ENCODE measurements around the gene PIK3R5.

The PIK3R5 gene

GRCh38 chr17:8975091-8975725 lies 9.7 kb upstream of the PIK3R5 start:
- DNase-seq (ENCODE audit: low read depth in 1 of 2, low spot score in 1 of 2) = peak in 1 of 2 experiments; percentile 7
- no peak for TF ChIP-seq JUND (IDR thresholded peaks at IDR 0.05; ENCODE audit: low read depth)
- in situ Hi-C loops (cut with HindIII; ENCODE audit: low pct_unique_long_range_greater_than_20kb, low sequenced_read_pairs) = no loop called here

GRCh38 chr17:8969901-8970300 lies 4.4 kb upstream of the PIK3R5 start:
- in situ Hi-C loops (cut with HindIII; ENCODE audit: low pct_unique_long_range_greater_than_20kb, low sequenced_read_pairs) = no loop called here
- DNase-seq (ENCODE audit: low read depth in 1 of 2, low spot score in 1 of 2) = no peak
- no peak for TF ChIP-seq JUND (IDR thresholded peaks at IDR 0.05; ENCODE audit: low read depth)

GRCh38 chr17:8968503-8968902 lies 3.0 kb upstream of the PIK3R5 start:
- TF ChIP-seq JUND (IDR thresholded peaks at IDR 0.05; ENCODE audit: low read depth) = no peak
- DNase-seq (ENCODE audit: low read depth in 1 of 2, low spot score in 1 of 2) = no peak
- in situ Hi-C loops (cut with HindIII; ENCODE audit: low pct_unique_long_range_greater_than_20kb, low sequenced_read_pairs) = no loop called here

- no peak for TF ChIP-seq JUND (IDR thresholded peaks at IDR 0.05; ENCODE audit: low read depth)
- no peak for DNase-seq (ENCODE audit: low read depth in 1 of 2, low spot score in 1 of 2)
- in situ Hi-C loops (cut with HindIII; ENCODE audit: low pct_unique_long_range_greater_than_20kb, low sequenced_read_pairs) = no loop called here
Observed at GRCh38 chr17:8967861-8968260, 2.4 kb upstream of the PIK3R5 start.

GRCh38 chr17:8966926-8967325 lies 1.4 kb upstream of the PIK3R5 start:
- in situ Hi-C loops (cut with HindIII; ENCODE audit: low pct_unique_long_range_greater_than_20kb, low sequenced_read_pairs) = no loop called here
- TF ChIP-seq JUND (IDR thresholded peaks at IDR 0.05; ENCODE audit: low read depth) = no peak

GRCh38 chr17:8964801-8965393 lies 610 bp downstream of the PIK3R5 start:
- no peak for DNase-seq (ENCODE audit: low read depth in 1 of 2, low spot score in 1 of 2)
- in situ Hi-C loops (cut with HindIII; ENCODE audit: low pct_unique_long_range_greater_than_20kb, low sequenced_read_pairs) = no loop called here
- TF ChIP-seq JUND (IDR thresholded peaks at IDR 0.05; ENCODE audit: low read depth) = no peak

More at GRCh38 chr17:8966926-8967325, 1.4 kb upstream of the PIK3R5 start:
- no peak for DNase-seq (ENCODE audit: low read depth in 1 of 2, low spot score in 1 of 2)

- DNase-seq (ENCODE audit: low read depth in 1 of 2, low spot score in 1 of 2) = no peak
- in situ Hi-C loops (cut with HindIII; ENCODE audit: low pct_unique_long_range_greater_than_20kb, low sequenced_read_pairs) = no loop called here
- TF ChIP-seq JUND (IDR thresholded peaks at IDR 0.05; ENCODE audit: low read depth) = no peak
Observed at GRCh38 chr17:8963647-8964258, 1.8 kb downstream of the PIK3R5 start.

GRCh38 chr17:8963014-8963413 lies 2.5 kb downstream of the PIK3R5 start:
- no peak for TF ChIP-seq JUND (IDR thresholded peaks at IDR 0.05; ENCODE audit: low read depth)
- no peak for DNase-seq (ENCODE audit: low read depth in 1 of 2, low spot score in 1 of 2)
- in situ Hi-C loops (cut with HindIII; ENCODE audit: low pct_unique_long_range_greater_than_20kb, low sequenced_read_pairs) = no loop called here

- no peak for DNase-seq (ENCODE audit: low read depth in 1 of 2, low spot score in 1 of 2)
- in situ Hi-C loops (cut with HindIII; ENCODE audit: low pct_unique_long_range_greater_than_20kb, low sequenced_read_pairs) = no loop called here
- TF ChIP-seq JUND (IDR thresholded peaks at IDR 0.05; ENCODE audit: low read depth) = no peak
Observed at GRCh38 chr17:8961829-8962228, 3.7 kb downstream of the PIK3R5 start.

GRCh38 chr17:8960325-8961140 lies 5.0 kb downstream of the PIK3R5 start:
- in situ Hi-C loops (cut with HindIII; ENCODE audit: low pct_unique_long_range_greater_than_20kb, low sequenced_read_pairs) = no loop called here
- no peak for TF ChIP-seq JUND (IDR thresholded peaks at IDR 0.05; ENCODE audit: low read depth)
- DNase-seq (ENCODE audit: low read depth in 1 of 2, low spot score in 1 of 2) = no peak

- TF ChIP-seq JUND (IDR thresholded peaks at IDR 0.05; ENCODE audit: low read depth) = no peak
- in situ Hi-C loops (cut with HindIII; ENCODE audit: low pct_unique_long_range_greater_than_20kb, low sequenced_read_pairs) = no loop called here
Observed at GRCh38 chr17:8959312-8959918, 6.1 kb downstream of the PIK3R5 start.

GRCh38 chr17:8957721-8958120 lies 7.8 kb downstream of the PIK3R5 start:
- no peak for DNase-seq (ENCODE audit: low read depth in 1 of 2, low spot score in 1 of 2)
- TF ChIP-seq JUND (IDR thresholded peaks at IDR 0.05; ENCODE audit: low read depth) = no peak
- in situ Hi-C loops (cut with HindIII; ENCODE audit: low pct_unique_long_range_greater_than_20kb, low sequenced_read_pairs) = no loop called here

More at GRCh38 chr17:8959312-8959918, 6.1 kb downstream of the PIK3R5 start:
- DNase-seq (ENCODE audit: low read depth in 1 of 2, low spot score in 1 of 2) = no peak

Data from T47D (cell line).